ENCODE data around the gene GSK3B.
"Not testable (repeated sequence)": the region's sequence is repeated elsewhere in the genome, so short reads cannot be mapped to it uniquely, and the experiment has no call there.

GSK3B gene

GRCh38 chr3:120004008-120004498 lies 90.2 kb downstream of the GSK3B start:
- DNase-seq (ENCODE audit: low read depth) = not testable (repeated sequence)

- no peak for DNase-seq (ENCODE audit: low read depth)
Measured at GRCh38 chr3:119998166-119998565, 96.1 kb downstream of the GSK3B start.

GRCh38 chr3:119990888-119991287 lies 103.4 kb downstream of the GSK3B start:
- DNase-seq (ENCODE audit: low read depth) = no peak

GRCh38 chr3:119989981-119990655 lies 104.1 kb downstream of the GSK3B start:
- DNase-seq (ENCODE audit: low read depth) = no peak

- DNase-seq (ENCODE audit: low read depth) = not testable (repeated sequence)
Measured at GRCh38 chr3:119986812-119987211, 107.4 kb downstream of the GSK3B start.

- no peak for DNase-seq (ENCODE audit: low read depth)
Measured at GRCh38 chr3:119981386-119981785, 112.9 kb downstream of the GSK3B start.

- DNase-seq (ENCODE audit: low read depth) = no peak
Measured at GRCh38 chr3:119978554-119979208, 115.6 kb downstream of the GSK3B start.

GRCh38 chr3:119977353-119977752 lies 116.9 kb downstream of the GSK3B start:
- DNase-seq (ENCODE audit: low read depth) = no peak

GRCh38 chr3:119976214-119976613 lies 118.0 kb downstream of the GSK3B start:
- DNase-seq (ENCODE audit: low read depth) = no peak

- DNase-seq (ENCODE audit: low read depth) = no peak
Measured at GRCh38 chr3:119974656-119975055, 119.6 kb downstream of the GSK3B start.

GRCh38 chr3:119973018-119973646 lies 121.1 kb downstream of the GSK3B start:
- DNase-seq (ENCODE audit: low read depth) = no peak

- no peak for DNase-seq (ENCODE audit: low read depth)
Measured at GRCh38 chr3:119969759-119970158, 124.5 kb downstream of the GSK3B start.

- no peak for DNase-seq (ENCODE audit: low read depth)
Measured at GRCh38 chr3:119967353-119968006, 126.8 kb downstream of the GSK3B start.

GRCh38 chr3:119965692-119966091 lies 128.6 kb downstream of the GSK3B start:
- no peak for DNase-seq (ENCODE audit: low read depth)

GRCh38 chr3:119964294-119964693 lies 130.0 kb downstream of the GSK3B start:
- DNase-seq (ENCODE audit: low read depth) = no peak

GRCh38 chr3:119955972-119956371 lies 138.3 kb downstream of the GSK3B start:
- DNase-seq (ENCODE audit: low read depth) = no peak

GRCh38 chr3:119950666-119951325 lies 143.5 kb downstream of the GSK3B start:
- DNase-seq (ENCODE audit: low read depth) = no peak

- no peak for DNase-seq (ENCODE audit: low read depth)
Measured at GRCh38 chr3:119945291-119945690, 149.0 kb downstream of the GSK3B start.

GRCh38 chr3:119944091-119944490 lies 150.2 kb downstream of the GSK3B start:
- no peak for DNase-seq (ENCODE audit: low read depth)

- DNase-seq (ENCODE audit: low read depth) = no peak
Measured at GRCh38 chr3:119939077-119939476, 155.2 kb downstream of the GSK3B start.

- peak; percentile 3 for DNase-seq (ENCODE audit: low read depth)
Measured at GRCh38 chr3:119937229-119937628, 157.0 kb downstream of the GSK3B start.

- no peak for DNase-seq (ENCODE audit: low read depth)
Measured at GRCh38 chr3:119934249-119934648, 160.0 kb downstream of the GSK3B start.
